Karpas-422 (cell line): Measurements from ENCODE around the gene TMEM131. TPM values are rescaled to one million over a fixed set of nuclear protein-coding genes. Genes with fewer than 3 reads are reported as not detected.

Source experiments
- DNase-seq: peaks from one replicate; pipeline ENCODE4 v3.0.0-alpha.2; 2015
- H2AFZ ChIP-seq: fragments of 200-600 bp; sonication (generic); 2 replicates; pipeline ENCODE4 v1.6.1; 2014; ENCODE audit warnings: antibody characterized with exemption, low read length, mixed read lengths
- H3K27ac ChIP-seq: fragments of 200-600 bp; sonication (generic); 2 replicates; pipeline ENCODE4 v1.5.1; 2014; ENCODE audit warnings: mild to moderate bottlenecking, low read length, moderate library complexity
- H3K27me3 ChIP-seq: fragments of 200-600 bp; sonication (generic); 2 replicates; pipeline ENCODE4 v1.6.1; 2014; ENCODE audit warnings: low read length, mixed read lengths
- H3K36me3 ChIP-seq: fragments of 200-600 bp; sonication (generic); 2 replicates; pipeline ENCODE4 v1.6.1; 2014; ENCODE audit warnings: low read length, mixed read lengths; ENCODE audit not compliant: insufficient read depth
- H3K4me1 ChIP-seq: fragments of 200-600 bp; sonication (generic); 2 replicates; pipeline ENCODE4 v1.6.1; 2014; ENCODE audit warnings: mild to moderate bottlenecking, low read length, mixed read lengths
- H3K4me2 ChIP-seq: fragments of 200-600 bp; sonication (generic); 2 replicates; pipeline ENCODE4 v1.6.1; 2014; ENCODE audit warnings: low read length, low read depth, mild to moderate bottlenecking; ENCODE audit not compliant: poor library complexity, severe bottlenecking
- H3K4me3 ChIP-seq: fragments of 200-600 bp; sonication (generic); 2 replicates; pipeline ENCODE4 v1.5.1; 2014; ENCODE audit warnings: mild to moderate bottlenecking, antibody characterized with exemption, low read length, mixed read lengths
- H3K79me2 ChIP-seq: fragments of 200-600 bp; sonication (generic); 2 replicates; pipeline ENCODE4 v1.6.1; 2014; ENCODE audit warnings: mild to moderate bottlenecking, low read length, mixed read lengths
- H3K9ac ChIP-seq: fragments of 200-600 bp; sonication (generic); 2 replicates; pipeline ENCODE4 v1.6.0; 2014; ENCODE audit warnings: low read length
- H3K9me2 ChIP-seq: fragments of 200-600 bp; sonication (generic), shearing (Covaris generic); replicated peaks from 2 replicates; pipeline ENCODE4 v1.6.0; 2014; ENCODE audit warnings: mild to moderate bottlenecking, low read length, moderate library complexity; ENCODE audit not compliant: insufficient read depth
- H3K9me3 ChIP-seq: fragments of 300-700, 200-600 bp; sonication (generic); 2 replicates; pipeline ENCODE4 v1.6.1; 2014; ENCODE audit warnings: low read length, mixed read lengths
- H4K20me1 ChIP-seq: fragments of 200-600 bp; sonication (generic); 2 replicates; pipeline ENCODE4 v1.6.1; 2014; ENCODE audit warnings: mild to moderate bottlenecking, antibody characterized with exemption, low read length, low read depth; ENCODE audit not compliant: insufficient read depth
- total RNA-seq: library from RNA; depleted of rRNA; stranded (reverse); fragments of >200 nt; shearing (Covaris generic); gene quantifications from 2 replicates; pipeline ENCODE4 v1.2.3, GENCODE V29; 2014; ENCODE audit warnings: low replicate concordance

TMEM131 gene
- total RNA-seq, 1 experiment from 2014 or later: 20.9 TPM

GRCh38 chr2:98037206-98037605, 41.5 kb upstream of the TMEM131 start:
- no peak overlapping the region for H3K9ac ChIP-seq
- DNase-seq: no peak
- no peaks in the 10 kb centered on the region for H3K36me3 ChIP-seq
- no peaks in the 10 kb centered on the region for H3K9me2 ChIP-seq
- H3K79me2 ChIP-seq: no peaks in the 10 kb centered on the region
- peaks cover 40% of the 10 kb centered on the region for H3K4me1 ChIP-seq
- no peak overlapping the region for H3K4me2 ChIP-seq
- H3K27ac ChIP-seq: no peak overlapping the region
- no peaks in the 10 kb centered on the region for H4K20me1 ChIP-seq
- H3K27me3 ChIP-seq: no peaks in the 10 kb centered on the region
- H3K9me3 ChIP-seq: no peaks in the 10 kb centered on the region
- H2AFZ ChIP-seq: no peak overlapping the region
- H3K4me3 ChIP-seq: no peak overlapping the region

- H3K9me2 ChIP-seq: no peaks in the 10 kb centered on the region
- H3K9me3 ChIP-seq: no peaks in the 10 kb centered on the region
- DNase-seq: no peak
- no peaks in the 10 kb centered on the region for H3K27me3 ChIP-seq
- no peak overlapping the region for H3K9ac ChIP-seq
- H3K4me3 ChIP-seq: no peak overlapping the region
- H3K36me3 ChIP-seq: no peaks in the 10 kb centered on the region
- H4K20me1 ChIP-seq: no peaks in the 10 kb centered on the region
- no peaks in the 10 kb centered on the region for H3K79me2 ChIP-seq
- H2AFZ ChIP-seq: no peak overlapping the region
- H3K27ac ChIP-seq: no peak overlapping the region
- peaks cover 47% of the 10 kb centered on the region for H3K4me1 ChIP-seq
- H3K4me2 ChIP-seq: no peak overlapping the region
These were observed 40.7 kb upstream of the TMEM131 start for GRCh38 chr2:98036349-98037000.

- H3K27me3 ChIP-seq: no peaks in the 10 kb centered on the region
- no peak overlapping the region for H2AFZ ChIP-seq
- H3K4me2 ChIP-seq: no peak overlapping the region
- H3K79me2 ChIP-seq: no peaks in the 10 kb centered on the region
- peaks cover 56% of the 10 kb centered on the region for H3K4me1 ChIP-seq
- no peak overlapping the region for H3K27ac ChIP-seq
- H3K9ac ChIP-seq: no peak overlapping the region
- no peaks in the 10 kb centered on the region for H3K9me2 ChIP-seq
- no peak overlapping the region for H3K4me3 ChIP-seq
- DNase-seq: no peak
- H3K36me3 ChIP-seq: no peaks in the 10 kb centered on the region
- no peaks in the 10 kb centered on the region for H4K20me1 ChIP-seq
- no peaks in the 10 kb centered on the region for H3K9me3 ChIP-seq
These were observed 39.0 kb upstream of the TMEM131 start for GRCh38 chr2:98034745-98035144.

- peak overlapping the region; percentile 5 for H3K4me2 ChIP-seq
- no peaks in the 10 kb centered on the region for H4K20me1 ChIP-seq
- no peaks in the 10 kb centered on the region for H3K27me3 ChIP-seq
- no peaks in the 10 kb centered on the region for H3K79me2 ChIP-seq
- H3K4me1 ChIP-seq: peaks cover 58% of the 10 kb centered on the region
- H3K9me2 ChIP-seq: no peaks in the 10 kb centered on the region
- H3K27ac ChIP-seq: no peak overlapping the region
- H3K9ac ChIP-seq: no peak overlapping the region
- no peak for DNase-seq
- H2AFZ ChIP-seq: no peak overlapping the region
- H3K4me3 ChIP-seq: no peak overlapping the region
- H3K36me3 ChIP-seq: no peaks in the 10 kb centered on the region
- no peaks in the 10 kb centered on the region for H3K9me3 ChIP-seq
These were observed 36.3 kb upstream of the TMEM131 start for GRCh38 chr2:98032086-98032485.

GRCh38 chr2:98029718-98030222, 34.0 kb upstream of the TMEM131 start:
- H3K4me3 ChIP-seq: no peak overlapping the region
- no peaks in the 10 kb centered on the region for H3K27me3 ChIP-seq
- H3K79me2 ChIP-seq: no peaks in the 10 kb centered on the region
- no peak overlapping the region for H2AFZ ChIP-seq
- H3K4me1 ChIP-seq: peaks cover 81% of the 10 kb centered on the region
- no peak overlapping the region for H3K9ac ChIP-seq
- DNase-seq: no peak
- no peaks in the 10 kb centered on the region for H3K9me2 ChIP-seq
- no peak overlapping the region for H3K27ac ChIP-seq
- H3K4me2 ChIP-seq: no peak overlapping the region
- H4K20me1 ChIP-seq: no peaks in the 10 kb centered on the region
- no peaks in the 10 kb centered on the region for H3K36me3 ChIP-seq
- no peaks in the 10 kb centered on the region for H3K9me3 ChIP-seq

GRCh38 chr2:98028931-98029717, 33.4 kb upstream of the TMEM131 start:
- Histone ChIP-seq H3K27me3 (no peaks in the 10 kb centered on the region), H3K9me3 (no peaks in the 10 kb centered on the region), H3K9me2 (no peaks in the 10 kb centered on the region), H3K9ac (peak overlapping the region; percentile 65; the same call in 1 of the 2 replicates), H3K36me3 (no peaks in the 10 kb centered on the region), H3K27ac (peak overlapping the region; percentile 95), H3K79me2 (no peaks in the 10 kb centered on the region), H2AFZ (no peak overlapping the region), H3K4me3 (no peak overlapping the region), H4K20me1 (no peaks in the 10 kb centered on the region), H3K4me1 (peaks cover 82% of the 10 kb centered on the region), H3K4me2 (peak overlapping the region; percentile 74)
- no peak for DNase-seq

GRCh38 chr2:98028101-98028561, 32.4 kb upstream of the TMEM131 start:
- Histone ChIP-seq H3K4me3 (peak overlapping the region; percentile 61), H3K9ac (peak overlapping the region; percentile 65), H3K27ac (peak overlapping the region; percentile 95)

GRCh38 chr2:98027538-98027937, 31.8 kb upstream of the TMEM131 start:
- H3K9ac ChIP-seq: peak overlapping the region; percentile 65
- no peaks in the 10 kb centered on the region for H3K36me3 ChIP-seq
- DNase-seq: peak; percentile 91
- peak overlapping the region; percentile 61 for H3K4me3 ChIP-seq
- H3K27ac ChIP-seq: peak overlapping the region; percentile 95
- H3K79me2 ChIP-seq: no peaks in the 10 kb centered on the region
- H3K4me2 ChIP-seq: peak overlapping the region; percentile 74
- no peak overlapping the region for H2AFZ ChIP-seq
- H3K27me3 ChIP-seq: no peaks in the 10 kb centered on the region
- no peaks in the 10 kb centered on the region for H3K9me3 ChIP-seq
- no peaks in the 10 kb centered on the region for H3K9me2 ChIP-seq
- H4K20me1 ChIP-seq: no peaks in the 10 kb centered on the region
- peaks cover 83% of the 10 kb centered on the region for H3K4me1 ChIP-seq

More at GRCh38 chr2:98028101-98028561, 32.4 kb upstream of the TMEM131 start:
- 0 out of 2 replicates have a peak overlapping the region, but pooled peaks have one; percentile 7 for H2AFZ ChIP-seq
- H3K4me1 ChIP-seq: peaks cover 82% of the 10 kb centered on the region
- no peaks in the 10 kb centered on the region for H3K9me2 ChIP-seq
- peak overlapping the region; percentile 74 for H3K4me2 ChIP-seq
- no peaks in the 10 kb centered on the region for H4K20me1 ChIP-seq
- H3K79me2 ChIP-seq: no peaks in the 10 kb centered on the region
- no peaks in the 10 kb centered on the region for H3K27me3 ChIP-seq
- peak; percentile 55 for DNase-seq
- no peaks in the 10 kb centered on the region for H3K9me3 ChIP-seq
- H3K36me3 ChIP-seq: no peaks in the 10 kb centered on the region
